D341Med (cell line): ENCODE measurements around the gene PPP2R3A.
"Not testable (repeated sequence)": the region's sequence is repeated elsewhere in the genome, so short reads cannot be mapped to it uniquely, and the experiment has no call there.

Experiments used
- DNase-seq: peaks from one replicate; pipeline ENCODE4 v3.0.0; 2012; ENCODE audit warnings: low spot score

PPP2R3A gene

DNA sequence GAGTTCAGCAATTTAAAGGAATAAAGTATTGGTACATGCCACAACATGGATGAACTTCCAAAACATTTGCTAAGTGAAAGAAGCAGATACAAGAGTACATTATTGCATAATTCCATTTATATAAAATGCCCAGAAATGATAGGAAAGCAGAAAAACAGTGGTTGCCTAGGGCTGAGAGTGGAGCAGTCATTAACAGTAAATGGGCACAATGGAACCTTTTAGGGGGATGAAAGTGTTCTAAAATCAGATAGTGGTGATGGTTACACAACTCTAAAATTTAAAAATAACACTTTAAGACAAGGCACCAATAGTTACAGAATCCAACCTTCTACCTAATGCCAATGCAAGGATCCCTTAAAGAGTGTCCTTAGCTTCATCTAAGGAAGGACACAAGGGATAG is 196.0 kb downstream of the PPP2R3A start:
- DNase-seq = no peak

DNA sequence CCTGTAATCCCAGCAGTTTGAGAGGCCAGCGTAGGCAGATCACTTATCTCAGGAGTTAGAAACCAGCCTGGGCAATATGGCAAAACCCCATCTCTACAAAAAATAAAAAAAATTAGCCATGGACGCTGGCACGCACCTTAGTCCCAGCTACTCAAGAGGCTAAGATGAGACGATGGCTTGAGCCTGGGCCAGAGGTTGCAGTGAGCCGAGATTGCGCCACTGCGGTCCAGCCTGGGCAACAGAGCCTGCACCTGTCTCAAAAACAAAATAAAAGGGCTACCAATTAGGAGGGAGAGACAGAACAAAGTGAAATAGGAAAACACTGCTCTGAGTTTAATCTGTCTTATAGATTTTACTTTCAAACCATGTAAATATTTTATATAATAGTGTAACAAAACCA is 196.8 kb downstream of the PPP2R3A start:
- DNase-seq = no peak

DNA sequence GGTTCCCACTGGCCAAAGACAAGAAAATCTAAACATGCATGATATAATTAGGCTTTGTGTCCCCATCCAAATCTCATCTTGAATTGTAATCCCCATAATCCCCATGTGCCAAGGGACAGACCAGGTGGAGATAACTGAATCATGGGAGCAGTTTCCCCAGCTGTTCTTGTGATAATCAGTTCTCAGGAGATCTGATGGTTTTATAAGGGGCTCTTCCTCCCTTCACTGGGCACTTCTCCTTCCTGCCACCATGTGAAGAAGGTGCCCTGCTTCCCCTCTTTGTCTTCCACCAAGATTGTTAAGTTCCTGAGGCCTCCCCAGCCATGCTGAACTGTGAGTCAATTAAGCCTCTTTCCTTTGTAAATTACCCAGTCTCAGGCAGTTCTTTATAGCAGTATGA is 198.1 kb downstream of the PPP2R3A start:
- DNase-seq = not testable (repeated sequence)

DNA sequence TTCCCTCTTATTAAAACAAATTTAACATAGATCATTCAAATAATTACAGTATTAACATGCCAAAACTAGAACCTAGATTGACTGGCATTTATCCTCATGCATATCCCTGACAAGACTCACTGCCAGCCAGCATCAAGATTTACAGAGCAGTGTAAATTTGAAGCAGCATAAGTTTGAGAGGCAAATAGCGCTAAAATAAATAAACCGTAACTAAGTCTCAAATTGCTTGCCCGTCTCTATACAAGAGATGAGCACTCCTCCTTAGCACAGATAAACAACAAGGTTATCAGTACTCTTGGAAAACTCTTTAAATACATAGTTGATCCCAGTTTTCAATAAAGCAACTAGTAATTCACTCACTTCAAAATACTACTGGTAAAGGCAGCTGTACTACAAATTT is 201.0 kb downstream of the PPP2R3A start:
- DNase-seq = no peak

DNA sequence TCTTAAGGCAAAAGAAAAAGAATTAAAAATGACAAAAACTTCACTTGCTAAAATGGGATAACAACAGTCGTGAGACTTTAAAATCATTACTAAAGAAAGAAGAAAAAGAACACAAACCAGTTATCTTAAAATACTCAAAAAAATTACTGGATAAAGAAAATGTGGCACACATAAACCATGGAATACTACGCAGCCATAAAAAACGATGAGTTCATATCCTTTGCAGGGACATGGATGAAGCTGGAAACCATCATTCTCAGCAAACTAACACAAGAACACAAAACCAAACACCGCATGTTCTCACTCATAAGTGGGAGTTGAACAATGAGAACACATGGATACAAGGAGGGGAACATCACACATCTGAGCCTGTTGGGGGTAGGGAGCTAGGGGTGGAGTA is 202.7 kb downstream of the PPP2R3A start:
- not testable (repeated sequence) for DNase-seq

DNA sequence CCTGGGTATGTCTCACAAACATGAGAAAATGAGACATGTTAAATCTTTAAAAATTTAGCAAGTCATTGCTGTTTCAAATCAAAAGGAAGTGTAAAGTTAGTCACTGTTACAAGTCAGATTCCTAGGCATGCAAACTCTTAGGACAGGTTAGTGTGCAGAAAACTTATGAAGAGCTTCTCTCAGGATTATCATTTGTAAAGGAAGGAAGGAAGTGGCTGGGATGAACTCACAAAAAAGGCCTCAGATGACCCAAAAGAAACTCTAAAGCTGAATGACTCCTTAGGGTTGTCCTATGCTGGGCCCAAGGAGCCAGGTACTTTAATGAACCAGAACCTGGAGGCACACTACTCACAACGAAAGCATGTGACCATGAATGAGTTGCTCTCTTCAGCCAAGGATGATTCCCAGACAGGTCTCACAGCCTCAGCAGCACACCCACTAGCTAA is 205.6 kb downstream of the PPP2R3A start:
- DNase-seq = no peak

DNA sequence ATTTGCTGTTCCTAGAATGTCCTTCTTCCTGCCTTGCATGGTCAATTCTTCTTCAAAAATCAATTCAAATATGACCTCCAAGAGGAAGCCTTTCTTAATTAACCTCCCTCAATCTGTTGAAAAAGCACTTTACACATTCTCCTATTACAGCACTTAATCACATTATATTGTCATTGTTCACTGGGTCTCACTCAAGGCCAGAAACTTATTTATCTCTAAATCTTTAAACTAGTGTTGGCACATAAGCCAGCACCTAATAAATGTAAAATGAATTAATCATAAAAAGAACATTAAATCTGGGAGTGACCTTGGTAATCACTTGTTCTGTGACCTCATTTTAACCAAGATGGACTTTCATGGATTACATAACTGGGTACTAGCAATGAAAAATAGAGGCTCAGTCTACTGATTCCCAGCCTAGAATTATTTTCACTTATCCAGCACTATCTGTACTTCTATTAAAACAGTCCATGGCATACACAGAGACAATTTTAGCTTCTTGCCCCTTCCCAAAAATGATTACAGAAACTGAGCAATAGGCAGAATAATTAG is 208.5 kb downstream of the PPP2R3A start:
- DNase-seq = no peak

DNA sequence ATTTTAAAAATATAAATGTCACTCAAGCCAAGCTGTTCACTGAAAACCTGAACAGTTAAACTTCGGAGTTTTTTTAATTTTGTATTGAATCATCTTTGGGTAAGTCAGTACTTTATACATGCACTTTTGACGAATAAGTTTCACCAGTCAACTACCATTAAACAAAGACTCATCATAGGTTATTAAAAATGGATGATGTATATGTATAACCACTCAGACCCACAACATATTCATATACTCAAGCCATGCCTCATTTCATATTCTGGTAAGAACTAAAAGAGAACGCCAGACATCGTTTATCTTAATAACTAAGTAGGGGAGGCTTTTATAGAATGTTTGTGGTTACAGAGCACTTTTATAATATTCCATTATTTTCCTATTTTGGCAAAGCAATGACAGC is 212.3 kb downstream of the PPP2R3A start:
- DNase-seq = no peak

DNA sequence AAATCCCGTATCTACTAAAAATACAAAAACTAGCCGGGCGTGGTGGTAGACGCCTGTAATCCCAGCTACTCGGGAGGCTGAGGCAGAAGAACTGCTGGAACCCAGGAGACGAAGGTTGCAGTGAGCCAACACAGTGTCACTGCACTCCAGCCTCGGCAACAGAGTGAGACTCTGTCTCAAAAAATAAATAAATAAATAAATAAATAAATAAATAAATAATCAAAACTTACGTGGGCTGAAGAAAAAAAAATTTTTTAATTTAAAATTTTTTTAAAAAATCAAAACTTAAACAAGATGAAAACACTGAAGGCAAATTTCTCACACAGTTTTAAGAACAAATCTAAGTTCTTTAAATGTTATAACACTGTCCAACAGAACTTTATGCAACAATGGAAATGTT is 216.2 kb downstream of the PPP2R3A start:
- DNase-seq = no peak

DNA sequence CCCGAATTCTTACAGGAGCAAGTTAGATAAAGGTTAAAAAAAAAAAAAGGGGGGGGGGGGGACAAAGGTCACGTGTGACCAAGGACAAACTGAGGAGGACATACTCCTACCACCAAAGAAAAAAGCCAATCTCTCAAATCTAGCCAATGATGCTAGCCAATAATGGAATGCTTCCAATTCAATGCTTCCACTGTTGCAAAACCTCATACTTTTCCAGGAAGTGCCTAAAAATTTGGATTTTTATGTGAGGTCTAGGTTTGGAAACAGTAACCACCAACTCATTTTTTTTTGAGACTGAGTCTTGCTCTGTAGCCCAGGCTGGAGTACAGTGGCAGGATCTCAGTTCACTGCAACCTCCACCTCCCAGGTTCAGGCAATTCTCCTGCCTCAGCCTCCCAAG is 219.2 kb downstream of the PPP2R3A start:
- DNase-seq = no peak

DNA sequence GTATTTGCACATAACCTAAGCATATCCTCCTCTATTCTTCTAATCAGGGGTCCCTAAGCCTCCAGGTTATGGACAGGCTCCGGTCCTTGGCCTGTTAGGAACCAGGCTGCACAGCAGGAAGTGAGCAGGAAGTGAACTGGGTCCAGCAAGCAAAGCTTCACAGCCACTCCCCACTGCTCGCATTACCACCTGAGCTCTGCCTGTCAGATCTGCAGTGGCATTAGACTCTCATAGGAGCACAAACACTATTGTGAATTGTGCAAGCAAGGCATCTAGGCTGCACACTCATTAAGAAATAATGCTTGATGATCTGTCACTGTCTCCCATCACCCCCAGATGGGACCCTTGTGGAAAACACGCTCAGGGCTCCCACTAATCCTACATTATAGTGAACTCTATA is 220.8 kb downstream of the PPP2R3A start:
- no peak for DNase-seq

DNA sequence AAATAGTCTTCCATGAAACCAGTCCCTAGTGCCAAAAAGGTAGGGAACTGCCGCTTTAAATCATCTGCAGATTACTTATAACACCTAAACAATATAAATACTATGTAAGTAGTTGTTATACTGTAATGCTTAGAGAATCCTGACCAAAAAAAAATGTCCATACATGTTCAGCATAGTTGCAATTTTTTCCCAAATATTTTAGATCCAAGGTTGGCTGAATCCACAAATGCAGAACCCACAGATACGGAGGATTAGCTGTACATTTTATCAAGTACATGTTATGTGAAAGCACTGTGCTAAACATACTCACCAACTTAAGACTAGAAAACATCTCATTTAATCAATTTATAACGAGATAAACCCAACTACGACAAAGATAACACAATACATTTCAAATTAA is 221.3 kb downstream of the PPP2R3A start:
- DNase-seq = no peak

DNA sequence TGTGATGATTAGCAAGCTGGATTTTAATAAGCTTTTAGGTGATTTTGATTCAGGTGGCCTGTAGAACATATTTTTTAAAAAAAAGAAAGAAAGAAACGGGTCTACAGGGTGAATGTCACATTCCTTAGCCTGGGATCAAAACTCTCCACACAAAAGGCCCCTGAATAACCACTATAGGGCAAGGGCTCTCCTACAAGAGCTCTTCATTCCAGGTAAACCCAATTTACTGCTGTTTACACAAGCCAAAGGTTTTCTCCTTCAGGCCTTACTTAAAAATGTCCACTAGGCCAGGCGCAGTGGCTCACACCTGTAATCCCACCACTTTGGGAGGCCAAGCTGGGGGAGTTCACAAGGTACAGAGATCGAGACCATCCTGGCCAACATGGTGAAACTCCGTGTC is 222.3 kb downstream of the PPP2R3A start:
- DNase-seq = no peak

DNA sequence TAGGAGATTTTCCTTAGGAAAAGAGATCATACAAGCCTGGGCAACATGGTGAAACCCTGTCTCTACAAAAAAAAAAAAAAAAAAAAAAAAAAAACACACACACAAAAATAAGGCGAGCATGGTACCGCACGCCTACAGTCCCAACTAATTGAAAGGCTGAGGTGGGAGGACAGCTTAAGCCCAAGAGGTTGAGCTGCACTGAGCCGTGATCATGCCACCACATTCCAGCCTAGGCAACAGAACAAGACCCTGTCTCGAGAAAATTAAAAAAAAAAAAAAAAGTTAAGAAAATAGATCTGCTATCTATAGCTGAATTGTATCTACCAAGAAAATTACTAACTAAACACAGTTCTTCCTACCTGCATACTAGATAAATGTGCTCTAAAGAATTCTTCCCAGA is 223.5 kb downstream of the PPP2R3A start:
- no peak for DNase-seq

DNA sequence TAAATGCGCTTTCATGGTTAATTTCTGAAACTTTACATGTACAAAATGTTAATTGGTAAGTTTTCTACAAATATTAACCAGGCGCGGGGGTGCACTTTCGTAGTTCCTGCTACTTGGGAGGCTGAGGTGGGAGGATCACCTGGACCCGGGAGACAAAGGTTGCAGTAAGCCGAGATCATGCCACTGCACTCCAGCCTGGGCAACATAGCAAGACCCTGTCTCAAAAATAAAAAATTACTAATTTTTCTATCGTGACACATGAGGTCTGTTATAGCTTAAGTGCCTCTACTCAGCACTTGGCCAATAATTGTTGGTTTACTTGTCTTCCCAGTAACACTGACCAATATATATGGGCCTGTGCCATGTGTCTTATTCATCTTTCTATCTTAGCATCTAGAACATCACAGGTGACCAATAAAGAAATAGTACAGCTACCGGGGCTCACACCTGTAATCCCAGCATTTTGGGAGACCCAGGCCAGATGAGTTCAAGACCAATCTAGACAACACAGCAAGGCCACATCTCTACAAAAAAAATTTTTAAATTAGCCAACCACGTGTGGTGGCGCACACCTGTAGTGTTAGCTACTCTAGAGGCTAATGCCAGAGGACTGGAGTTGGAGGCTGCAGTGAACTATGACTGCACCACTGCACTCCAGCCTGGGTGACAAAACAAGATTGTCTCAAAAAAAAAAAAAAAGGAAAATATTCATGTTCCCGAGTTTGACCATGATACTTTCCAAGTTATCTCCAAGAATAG is 224.5 kb downstream of the PPP2R3A start:
- DNase-seq = no peak

DNA sequence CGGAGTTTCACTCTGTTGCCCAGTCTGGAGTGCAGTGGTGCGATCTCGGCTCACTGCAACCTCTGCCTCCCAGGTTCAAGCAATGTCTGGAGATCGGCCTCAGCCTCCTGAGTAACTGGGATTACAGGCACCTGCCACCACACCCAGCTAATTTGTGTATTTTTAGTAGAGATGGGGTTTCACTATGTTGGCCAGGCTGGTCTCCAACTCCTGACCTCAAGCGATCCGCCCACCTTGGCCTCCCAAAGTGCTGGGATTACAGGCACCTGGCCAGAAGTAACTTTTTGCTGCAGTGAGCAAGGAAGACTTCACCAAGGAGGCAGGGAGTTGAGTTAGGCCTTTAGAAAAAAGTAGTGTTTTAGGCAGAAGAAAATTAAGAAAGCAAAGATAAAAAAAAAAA is 226.7 kb downstream of the PPP2R3A start:
- not testable (repeated sequence) for DNase-seq

DNA sequence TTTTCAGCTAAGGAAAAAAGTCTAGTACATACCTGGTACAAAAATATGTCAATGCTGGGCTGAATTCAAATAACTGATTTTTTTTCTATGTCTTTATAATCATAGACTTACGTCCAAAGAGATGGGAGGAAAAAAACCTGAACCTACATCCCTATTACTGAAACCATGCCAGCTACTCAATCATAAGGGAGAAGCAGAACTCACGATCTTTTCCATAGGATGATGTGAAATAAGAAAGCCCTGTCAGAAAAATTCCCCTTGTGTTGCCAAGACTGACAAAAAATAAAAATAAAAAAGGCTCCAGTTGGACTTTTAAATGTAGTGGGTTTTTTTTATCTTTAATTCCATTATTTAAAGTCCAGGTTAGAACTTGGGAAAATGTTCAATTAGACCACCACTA is 227.3 kb downstream of the PPP2R3A start:
- no peak for DNase-seq

DNA sequence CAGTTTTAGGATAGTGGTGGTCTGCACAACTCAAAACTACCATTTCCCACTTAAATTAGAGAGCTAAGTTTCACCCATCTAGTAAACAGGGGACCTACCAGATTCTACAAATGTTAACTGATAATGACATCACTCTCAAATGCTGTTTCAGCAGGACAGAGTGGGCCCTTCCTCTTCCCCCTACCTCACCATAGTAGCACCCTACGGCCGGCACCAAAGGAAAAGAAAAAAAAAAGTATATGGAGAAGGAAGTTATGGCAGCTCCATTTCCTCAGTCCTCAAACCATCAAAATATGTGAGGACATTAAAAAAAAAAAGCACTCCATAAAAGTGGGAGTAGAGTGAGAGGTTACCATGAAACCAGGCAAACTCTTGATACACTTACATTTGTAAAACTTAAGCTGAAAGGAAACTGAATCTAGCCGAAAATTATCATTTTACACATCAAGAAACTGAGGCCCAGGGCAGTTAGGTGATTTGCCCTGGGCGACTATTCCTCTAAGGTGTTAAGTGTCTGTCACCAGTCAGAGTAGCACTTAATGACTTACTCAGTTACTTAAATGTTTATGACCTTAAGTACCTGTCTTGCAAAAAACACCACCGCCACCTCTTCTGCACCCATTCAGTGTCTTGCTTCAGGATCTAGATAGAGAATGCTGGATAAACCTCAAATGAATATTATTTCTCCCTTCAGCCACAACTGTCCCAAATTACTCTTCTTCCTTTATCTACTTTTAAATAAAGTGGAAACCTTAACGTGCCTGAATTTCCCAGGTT is 227.9 kb downstream of the PPP2R3A start:
- no peak for DNase-seq

DNA sequence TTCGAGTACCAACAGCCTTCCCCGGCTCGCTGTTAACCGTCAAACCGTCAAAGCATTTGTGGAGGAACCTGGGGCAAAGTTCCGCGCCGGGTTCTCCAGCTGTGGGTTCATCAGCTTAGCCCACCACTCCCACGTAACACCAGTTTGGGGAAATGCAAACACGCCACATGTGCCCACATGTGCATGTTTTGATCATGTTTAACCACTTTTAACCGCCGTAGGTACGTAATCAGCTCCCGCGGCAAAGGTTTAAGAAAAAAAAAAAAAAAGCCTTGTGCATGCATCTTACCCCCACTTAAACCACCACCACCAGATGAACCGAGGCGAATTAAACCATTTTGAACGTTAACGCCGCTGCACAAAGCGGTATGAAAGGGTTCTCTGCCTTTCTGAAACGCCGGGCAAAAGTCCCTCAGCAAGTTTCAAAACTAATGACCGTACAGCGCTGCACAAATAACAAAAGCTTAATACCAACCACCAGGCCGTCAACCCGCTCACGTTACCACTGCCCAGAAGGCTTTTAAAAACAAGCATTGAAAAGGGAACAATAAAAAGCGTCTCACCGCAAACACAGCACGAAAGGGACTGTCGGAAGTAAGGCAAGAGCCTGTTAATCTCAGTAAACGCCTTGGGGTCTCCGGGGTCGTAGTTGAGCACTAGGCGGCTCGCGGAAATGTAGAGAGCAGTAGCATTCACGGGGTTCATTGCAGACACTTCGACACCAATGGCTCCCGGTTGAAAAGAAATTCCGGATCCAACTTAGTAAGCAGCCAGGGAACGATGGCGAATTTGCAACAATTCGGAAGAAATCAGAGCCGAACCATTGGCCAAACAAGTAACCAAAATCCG is 229.1 kb downstream of the PPP2R3A start:
- DNase-seq = no peak

DNA sequence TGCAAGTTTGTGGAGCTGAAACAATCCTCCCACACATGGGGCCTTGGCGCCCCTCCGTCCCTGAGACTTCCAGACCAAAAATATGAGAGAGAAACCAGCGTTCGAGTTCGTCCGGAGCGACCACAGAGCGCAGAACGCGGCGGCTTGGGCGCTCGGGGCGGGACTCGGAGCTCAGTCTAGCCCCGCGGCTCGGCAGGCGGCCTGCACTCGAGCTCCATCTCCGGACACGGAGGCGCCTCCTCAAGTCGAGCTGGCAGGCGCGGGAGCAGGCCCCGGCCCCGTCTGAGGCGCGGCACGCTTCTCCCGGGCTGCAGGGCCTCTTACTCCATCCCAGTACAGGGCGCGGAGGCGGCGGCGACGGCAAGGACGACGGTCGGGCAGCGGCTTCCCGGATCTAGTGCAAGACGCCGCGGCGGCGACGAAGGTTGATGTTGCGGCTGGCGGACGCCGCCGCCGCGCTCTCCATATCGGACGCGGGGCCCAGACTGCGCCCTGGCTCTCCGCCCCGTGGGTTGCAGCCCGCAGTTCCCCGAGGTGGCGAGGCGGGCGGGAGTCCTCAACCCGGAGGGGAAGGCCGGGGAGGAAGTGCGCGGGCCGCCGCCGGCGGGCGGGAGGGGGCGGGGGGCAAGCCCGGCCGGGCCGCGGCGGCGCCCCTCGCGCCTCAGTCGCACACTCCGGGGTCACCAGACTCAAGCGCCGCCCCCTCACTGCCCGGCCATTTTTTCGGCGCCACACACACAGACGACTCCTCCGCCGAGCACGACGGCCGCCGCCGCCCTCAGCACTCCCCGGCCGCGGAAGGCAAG is 229.9 kb downstream of the PPP2R3A start:
- DNase-seq = peak; percentile 85

DNA sequence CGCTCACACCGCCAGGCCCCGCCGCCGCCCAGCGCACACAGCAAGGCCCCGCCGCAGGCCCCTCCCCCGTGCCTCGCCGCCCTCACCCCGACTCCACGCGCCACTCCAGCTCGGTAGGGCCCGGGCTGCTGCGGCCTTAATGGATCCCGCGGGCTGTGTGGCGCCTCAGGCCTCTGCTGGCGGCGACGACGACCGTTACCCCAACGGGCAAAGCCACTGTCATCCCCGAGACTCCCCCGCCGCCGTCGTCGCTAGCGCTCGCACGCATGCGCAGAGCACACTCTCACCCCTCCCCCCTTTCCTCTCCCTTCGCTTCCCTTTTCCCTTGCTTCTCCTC is 230.5 kb downstream of the PPP2R3A start, which contains the start of gene MSL2:
TSS of gene MSL2 (minus strand) at position 272 of the 337 bp plus-strand sequence. CDS start 1,222 bp downstream, outside the sequence.
- DNase-seq = no peak
